Measurements from ENCODE around the gene ICE1.
A peak's percentile ranks its signal among the peaks of the same experiment; 100 is the strongest.
"Not testable (repeated sequence)": the region's sequence is repeated elsewhere in the genome, so short reads cannot be mapped to it uniquely, and the experiment has no call there.

Gene ICE1

GRCh38 chr5:5395093-5395492 lies 27.4 kb upstream of the ICE1 start:
- FAIRE-seq; DNase-seq (ENCODE audit: insufficient read length, low spot score): not testable (repeated sequence)

- DNase-seq (ENCODE audit: insufficient read length, low spot score) (no peak), FAIRE-seq (no peak)
Measured at GRCh38 chr5:5398071-5398470, 24.4 kb upstream of the ICE1 start.

GRCh38 chr5:5401095-5401494 lies 21.4 kb upstream of the ICE1 start:
- DNase-seq (ENCODE audit: insufficient read length, low spot score) = no peak
- no peak for FAIRE-seq

- no peak for FAIRE-seq
Measured at GRCh38 chr5:5403741-5404140, 18.7 kb upstream of the ICE1 start.

GRCh38 chr5:5404381-5404780 lies 18.1 kb upstream of the ICE1 start:
- DNase-seq (ENCODE audit: insufficient read length, low spot score) (no peak), FAIRE-seq (no peak)

More at GRCh38 chr5:5403741-5404140, 18.7 kb upstream of the ICE1 start:
- DNase-seq (ENCODE audit: insufficient read length, low spot score) = no peak

GRCh38 chr5:5405441-5405840 lies 17.0 kb upstream of the ICE1 start:
- DNase-seq (ENCODE audit: insufficient read length, low spot score) (no peak), FAIRE-seq (no peak)

GRCh38 chr5:5407924-5408323 lies 14.6 kb upstream of the ICE1 start:
- DNase-seq (ENCODE audit: insufficient read length, low spot score) (no peak), FAIRE-seq (no peak)

GRCh38 chr5:5409151-5409810 lies 13.2 kb upstream of the ICE1 start:
- DNase-seq (ENCODE audit: insufficient read length, low spot score) (no peak), FAIRE-seq (peak; percentile 81)

- DNase-seq (ENCODE audit: insufficient read length, low spot score); FAIRE-seq: not testable (repeated sequence)
Measured at GRCh38 chr5:5413856-5414255, 8.6 kb upstream of the ICE1 start.

GRCh38 chr5:5414999-5415398 lies 7.5 kb upstream of the ICE1 start:
- FAIRE-seq (no peak), DNase-seq (ENCODE audit: insufficient read length, low spot score) (no peak)

- FAIRE-seq (no peak), DNase-seq (ENCODE audit: insufficient read length, low spot score) (no peak)
Measured at GRCh38 chr5:5416733-5417132, 5.7 kb upstream of the ICE1 start.

- DNase-seq (ENCODE audit: insufficient read length, low spot score) = no peak
- no peak for FAIRE-seq
Measured at GRCh38 chr5:5418006-5418405, 4.5 kb upstream of the ICE1 start.

- no peak for DNase-seq (ENCODE audit: insufficient read length, low spot score)
- FAIRE-seq = no peak
Measured at GRCh38 chr5:5418764-5419163, 3.7 kb upstream of the ICE1 start.

- FAIRE-seq (peak; percentile 9), DNase-seq (ENCODE audit: insufficient read length, low spot score) (peak; percentile 76)
Measured at GRCh38 chr5:5419291-5420210, 2.9 kb upstream of the ICE1 start.

- DNase-seq (ENCODE audit: insufficient read length, low spot score) = no peak
- FAIRE-seq = no peak
Measured at GRCh38 chr5:5420251-5420650, 2.2 kb upstream of the ICE1 start.

- FAIRE-seq = no peak
- no peak for DNase-seq (ENCODE audit: insufficient read length, low spot score)
Measured at GRCh38 chr5:5421149-5421960, 1.1 kb upstream of the ICE1 start.

GRCh38 chr5:5422819-5423515 lies 490 bp downstream of the ICE1 start:
- DNase-seq (ENCODE audit: insufficient read length, low spot score) (no peak), FAIRE-seq (no peak)

- DNase-seq (ENCODE audit: insufficient read length, low spot score) = no peak
- no peak for FAIRE-seq
Measured at GRCh38 chr5:5423586-5423985, 1.1 kb downstream of the ICE1 start.

GRCh38 chr5:5424736-5425135 lies 2.3 kb downstream of the ICE1 start:
- DNase-seq (ENCODE audit: insufficient read length, low spot score) (no peak), FAIRE-seq (no peak)

GRCh38 chr5:5430136-5430535 lies 7.7 kb downstream of the ICE1 start:
- DNase-seq (ENCODE audit: insufficient read length, low spot score) (no peak), FAIRE-seq (no peak)
